ENCODE results near the gene VAC14. TPM values are rescaled to one million over a fixed set of nuclear protein-coding genes. Genes with fewer than 3 reads are reported as not detected.
"Not testable (repeated sequence)": the region's sequence is repeated elsewhere in the genome, so short reads cannot be mapped to it uniquely, and the experiment has no call there.

Gene VAC14
- total RNA-seq, 2 experiments from 2014 or later = 26.7 to 28.0 TPM

DNA sequence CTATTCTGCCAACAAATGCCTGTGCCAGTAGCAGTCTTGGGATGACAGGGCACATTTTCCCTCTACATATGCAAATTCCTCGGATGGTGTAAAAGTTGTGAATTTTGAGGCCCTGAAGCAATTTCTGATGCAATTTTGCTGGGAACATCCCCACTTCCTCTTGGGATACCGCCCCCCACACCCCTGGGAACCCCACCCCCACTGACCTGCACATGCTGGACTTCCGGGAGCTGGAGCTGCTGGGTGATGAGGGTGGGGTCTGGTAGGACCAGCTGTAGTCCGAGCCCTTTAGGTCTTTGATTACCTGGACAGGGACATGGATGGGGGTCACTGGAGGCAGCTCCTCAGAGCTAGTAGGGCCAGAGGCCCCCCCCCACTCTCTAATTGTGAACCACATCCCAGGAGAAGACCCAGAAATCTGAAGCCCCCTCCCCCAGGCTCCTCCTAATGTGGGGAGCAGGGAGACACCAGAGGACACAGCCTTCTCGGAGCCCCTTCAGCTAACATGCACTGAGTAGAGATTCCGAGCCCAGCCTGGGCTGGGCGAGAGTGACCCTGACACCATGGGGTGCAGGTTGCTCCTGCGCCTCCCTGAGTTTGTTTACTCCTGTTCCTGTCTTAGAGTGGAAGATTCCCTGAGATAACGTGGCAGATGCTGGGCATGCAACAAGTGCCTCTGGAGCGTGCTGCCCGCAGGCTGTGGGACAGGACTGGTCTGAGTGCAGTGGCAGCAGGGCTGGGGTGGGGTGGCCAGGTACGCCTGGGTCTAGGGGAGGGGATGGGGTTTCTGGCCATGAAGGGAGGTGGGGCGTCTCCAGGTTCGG is 124.1 kb downstream of the VAC14 start:
- no peak for DNase-seq
- H3K4me1 Mint-ChIP-seq = peaks cover 7% of the 10 kb centered on the region
- ChIA-PET POLR2A (interaction anchor here (1.2 kb wide), 1 partner anchor 72 kb away, joined by 3 read pairs; no protein-coding TSS in a partner anchor), CTCF (interaction anchor here (1.9 kb wide), 1 partner anchor 94 kb away, joined by 7 read pairs; no protein-coding TSS in a partner anchor)
- no peaks in the 10 kb centered on the region for H3K9me3 Mint-ChIP-seq
- no peak overlapping the region for H3K4me3 Mint-ChIP-seq
- H3K27me3 Mint-ChIP-seq = peaks cover 3% of the 10 kb centered on the region
- H3K27ac Mint-ChIP-seq = no peak overlapping the region
- H3K36me3 Mint-ChIP-seq (ENCODE audit: low read depth) = no peaks in the 10 kb centered on the region

DNA sequence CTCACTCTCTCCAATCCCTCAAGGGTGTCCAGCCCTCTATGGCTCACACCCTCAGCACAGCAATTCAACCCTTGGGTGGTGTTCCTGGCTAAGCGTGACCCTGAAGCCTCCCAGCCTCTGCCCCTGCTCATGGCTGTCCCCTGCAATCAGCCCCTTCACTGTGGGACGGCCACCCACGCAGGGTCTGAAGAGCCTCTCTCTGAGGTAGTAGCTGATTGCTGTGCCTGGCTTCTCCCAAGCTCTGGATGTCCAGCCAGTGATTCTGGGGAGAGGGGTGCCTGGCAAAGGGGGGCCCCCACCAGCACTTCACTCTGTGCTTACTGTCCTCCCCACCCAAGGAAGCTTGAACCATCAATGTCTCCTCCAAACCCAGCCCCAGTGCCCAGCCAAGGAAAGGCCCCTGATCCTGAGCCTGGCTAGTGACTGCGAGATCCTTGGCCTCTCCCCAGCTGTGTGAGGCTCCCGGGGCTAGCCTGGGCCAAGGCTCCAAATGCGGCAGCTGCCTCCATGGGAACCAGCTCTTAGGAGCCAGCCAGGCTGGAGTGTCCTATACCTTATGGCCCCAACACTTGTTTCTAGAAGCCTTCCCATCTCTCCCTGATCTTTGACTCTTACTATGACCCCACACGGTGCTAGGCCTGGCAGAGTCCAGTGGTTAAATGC is 125.0 kb downstream of the VAC14 start:
- no peak overlapping the region for H3K4me3 Mint-ChIP-seq
- no peak for DNase-seq
- H3K27me3 Mint-ChIP-seq = peaks cover 3% of the 10 kb centered on the region
- H3K27ac Mint-ChIP-seq = no peak overlapping the region
- H3K9me3 Mint-ChIP-seq = no peaks in the 10 kb centered on the region
- ChIA-PET CTCF (interaction anchor here (1.9 kb wide), 1 partner anchor 95 kb away, joined by 7 read pairs; no protein-coding TSS in a partner anchor), POLR2A (interaction anchor here (1.2 kb wide), 1 partner anchor 73 kb away, joined by 3 read pairs; no protein-coding TSS in a partner anchor)
- no peaks in the 10 kb centered on the region for H3K36me3 Mint-ChIP-seq (ENCODE audit: low read depth)
- H3K4me1 Mint-ChIP-seq = peaks cover 7% of the 10 kb centered on the region

DNA sequence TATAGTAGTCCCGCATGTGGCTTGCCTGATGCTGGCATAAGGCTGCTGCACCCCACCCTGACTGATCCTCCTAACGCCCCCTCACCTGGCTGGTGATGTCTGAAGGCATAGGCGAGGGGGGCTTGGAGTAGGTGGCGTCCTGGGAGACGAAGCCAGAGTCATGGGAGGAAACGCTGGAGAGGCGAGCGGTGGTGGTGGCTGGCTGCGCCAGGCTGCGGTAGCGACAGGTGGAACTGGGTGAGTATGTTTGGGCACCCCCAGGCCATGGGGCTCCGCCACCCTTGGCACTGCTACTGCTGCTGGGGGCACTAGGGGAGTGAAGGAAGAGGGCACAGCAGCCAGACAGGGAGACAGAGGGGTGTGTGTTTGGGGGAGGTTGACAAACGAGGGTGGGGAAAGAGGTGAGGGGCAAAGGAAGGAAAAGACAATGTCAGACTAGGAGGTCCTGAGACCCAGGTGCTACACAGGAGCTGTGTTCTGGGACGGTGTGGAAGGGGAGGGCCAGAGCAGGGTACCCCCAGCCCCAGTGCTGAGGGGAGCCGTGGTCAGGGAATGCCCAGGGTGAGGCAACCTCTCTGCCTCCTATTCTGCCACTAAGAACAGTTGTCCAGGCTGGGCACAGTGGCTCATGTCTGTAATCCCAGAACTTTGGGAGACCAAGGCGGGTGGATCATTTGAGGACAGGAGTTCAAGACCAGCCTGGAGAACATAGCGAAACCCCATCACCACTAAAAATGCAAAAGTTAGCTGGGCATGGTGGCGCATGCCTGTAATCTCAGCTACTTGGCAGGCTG is 126.5 kb downstream of the VAC14 start:
- Mint-ChIP-seq H3K27me3 (peaks cover 3% of the 10 kb centered on the region), H3K36me3 (ENCODE audit: low read depth) (no peaks in the 10 kb centered on the region), H3K4me3 (no peak overlapping the region), H3K9me3 (no peaks in the 10 kb centered on the region), H3K4me1 (peaks cover 5% of the 10 kb centered on the region), H3K27ac (no peak overlapping the region)
- ChIA-PET POLR2A (no interaction called here), CTCF (interaction anchor here (2.0 kb wide), 1 partner anchor 97 kb away, joined by 7 read pairs; no protein-coding TSS in a partner anchor)
- no peak for DNase-seq

DNA sequence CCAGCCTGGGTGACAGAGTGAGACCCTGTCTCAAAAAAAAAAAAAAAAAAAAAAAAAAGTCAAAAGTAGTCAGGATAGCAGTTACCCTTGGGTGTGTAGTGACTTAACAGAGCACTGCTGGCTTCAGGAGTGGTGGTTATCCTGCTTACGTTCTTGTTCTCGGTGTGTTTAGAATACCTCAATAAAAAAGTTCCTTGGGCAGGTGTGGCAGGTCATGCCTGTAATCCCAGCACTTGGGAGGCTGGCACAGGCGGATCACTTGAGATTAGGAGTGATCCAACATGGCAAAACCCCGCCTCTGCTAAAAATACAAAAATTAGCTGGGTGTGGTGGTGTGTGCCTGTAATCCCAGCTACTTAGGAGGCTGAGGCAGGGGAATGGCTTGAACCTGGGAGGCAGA is 130.0 kb downstream of the VAC14 start:
- H3K4me1 Mint-ChIP-seq; H3K27me3 Mint-ChIP-seq; H3K36me3 Mint-ChIP-seq (ENCODE audit: low read depth); H3K9me3 Mint-ChIP-seq; H3K4me3 Mint-ChIP-seq; DNase-seq; CTCF ChIA-PET; POLR2A ChIA-PET; H3K27ac Mint-ChIP-seq: not testable (repeated sequence)

DNA sequence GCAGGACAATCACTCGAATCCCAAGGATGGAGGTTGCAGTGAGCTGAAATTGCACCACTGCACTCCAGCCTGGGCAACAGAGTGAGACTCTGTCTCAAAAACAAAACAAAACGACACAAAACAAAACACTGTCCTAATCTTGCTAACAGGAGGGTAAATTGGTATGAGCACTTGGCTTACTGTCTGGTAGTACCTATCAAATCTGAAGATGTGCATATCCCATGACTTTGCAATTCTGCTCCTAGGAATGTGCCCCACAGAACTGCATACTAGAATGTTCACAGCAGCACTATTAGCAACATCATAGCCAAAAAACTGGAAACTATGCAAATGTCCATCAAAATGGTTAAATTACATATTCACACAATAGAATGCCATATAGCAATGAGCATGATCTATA is 130.8 kb downstream of the VAC14 start:
- Mint-ChIP-seq H3K9me3 (no peaks in the 10 kb centered on the region), H3K4me1 (no peaks in the 10 kb centered on the region), H3K4me3 (no peak overlapping the region), H3K27ac (no peak overlapping the region), H3K36me3 (ENCODE audit: low read depth) (no peaks in the 10 kb centered on the region), H3K27me3 (peaks cover 3% of the 10 kb centered on the region)
- DNase-seq = no peak
- ChIA-PET CTCF (no interaction called here), POLR2A (no interaction called here)

DNA sequence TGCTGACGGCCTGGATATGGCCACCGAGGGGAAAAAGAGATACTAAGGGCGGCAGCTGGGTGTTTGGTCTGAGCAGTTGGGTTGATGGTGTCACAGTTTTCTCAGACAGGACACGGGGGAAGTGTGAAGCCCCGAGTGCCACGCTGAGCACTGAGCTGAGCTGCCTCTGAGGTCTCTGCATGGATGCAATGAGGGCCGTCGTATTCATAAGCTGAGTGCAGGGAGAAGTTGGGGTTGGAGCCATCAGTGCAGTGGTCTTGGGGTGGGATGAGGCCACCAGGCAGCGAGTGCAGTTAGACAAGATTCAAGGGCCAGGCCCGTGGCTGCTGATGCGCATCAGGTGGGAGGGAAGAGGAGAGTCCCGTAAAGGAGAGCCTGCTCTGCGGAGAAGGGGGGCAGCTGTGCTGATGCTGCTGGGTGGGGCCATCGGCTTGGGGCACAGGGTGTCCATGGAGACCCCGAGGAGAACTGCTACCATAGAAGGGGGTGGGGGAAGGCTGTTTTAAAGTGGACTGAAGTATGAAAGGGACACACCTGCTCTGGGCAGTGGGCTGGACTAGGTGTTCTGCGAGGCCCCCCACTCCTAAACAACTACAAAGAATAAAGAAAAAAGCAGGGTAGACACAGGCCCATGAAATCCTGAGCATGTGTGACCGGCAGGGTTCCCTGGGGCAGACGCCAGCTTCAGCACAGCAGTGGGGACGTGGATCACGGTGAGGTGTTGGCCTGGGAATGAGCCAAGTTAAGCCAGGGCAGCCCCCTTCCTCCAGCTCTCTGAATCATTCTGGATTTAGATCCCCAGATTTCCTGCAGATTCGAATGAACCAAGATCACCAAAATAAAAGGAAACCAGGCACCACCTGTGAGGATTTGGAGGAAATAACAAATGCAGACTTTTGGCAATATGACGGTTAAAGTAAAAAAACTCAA is 134.9 kb downstream of the VAC14 start:
- no peaks in the 10 kb centered on the region for H3K36me3 Mint-ChIP-seq (ENCODE audit: low read depth)
- H3K27ac Mint-ChIP-seq = no peak overlapping the region
- H3K4me3 Mint-ChIP-seq = no peak overlapping the region
- no peaks in the 10 kb centered on the region for H3K4me1 Mint-ChIP-seq
- ChIA-PET CTCF (interaction anchor here (0.9 to 2.6 kb wide), 2 partner anchors 12 to 105 kb away, joined by 5 to 8 read pairs; no protein-coding TSS in a partner anchor), POLR2A (interaction anchor here (0.6 kb wide), 1 partner anchor 105 kb away, joined by 3 read pairs; no protein-coding TSS in a partner anchor)
- H3K9me3 Mint-ChIP-seq = no peaks in the 10 kb centered on the region
- no peak for DNase-seq
- no peaks in the 10 kb centered on the region for H3K27me3 Mint-ChIP-seq

DNA sequence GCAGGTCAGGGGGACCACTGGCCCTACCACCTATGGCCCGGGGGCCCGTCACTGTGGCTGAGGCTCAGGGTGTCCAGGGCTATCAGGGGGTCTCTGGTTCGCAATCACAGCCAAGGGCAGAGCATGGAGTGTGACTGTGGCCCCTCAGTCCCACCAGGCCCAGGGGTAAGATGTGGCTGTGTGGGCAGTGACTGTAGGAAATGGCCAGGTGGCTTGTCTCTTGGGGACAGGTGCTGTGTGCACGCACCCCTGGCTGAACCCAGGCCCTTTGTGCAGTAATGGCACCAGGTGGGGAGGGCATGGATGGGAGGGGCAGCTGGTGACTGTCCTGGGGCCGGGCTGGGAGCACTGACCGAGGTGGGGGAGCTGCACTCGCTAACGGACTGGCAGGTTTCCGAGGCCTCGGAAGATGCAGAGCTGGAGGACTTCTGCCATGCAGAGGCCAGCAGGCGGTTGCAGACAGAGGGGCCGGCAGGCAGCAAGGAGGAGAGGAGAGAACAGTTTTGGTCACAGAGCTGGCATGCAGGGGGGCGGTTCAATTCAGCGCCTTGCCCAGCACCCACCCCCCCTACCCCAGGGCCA is 135.8 kb downstream of the VAC14 start:
- POLR2A ChIA-PET = no interaction called here
- no peaks in the 10 kb centered on the region for H3K36me3 Mint-ChIP-seq (ENCODE audit: low read depth)
- no peak for DNase-seq
- no peaks in the 10 kb centered on the region for H3K9me3 Mint-ChIP-seq
- H3K4me1 Mint-ChIP-seq = peaks cover 3% of the 10 kb centered on the region
- H3K4me3 Mint-ChIP-seq = no peak overlapping the region
- H3K27ac Mint-ChIP-seq = no peak overlapping the region
- CTCF ChIA-PET = no interaction called here
- no peaks in the 10 kb centered on the region for H3K27me3 Mint-ChIP-seq

DNA sequence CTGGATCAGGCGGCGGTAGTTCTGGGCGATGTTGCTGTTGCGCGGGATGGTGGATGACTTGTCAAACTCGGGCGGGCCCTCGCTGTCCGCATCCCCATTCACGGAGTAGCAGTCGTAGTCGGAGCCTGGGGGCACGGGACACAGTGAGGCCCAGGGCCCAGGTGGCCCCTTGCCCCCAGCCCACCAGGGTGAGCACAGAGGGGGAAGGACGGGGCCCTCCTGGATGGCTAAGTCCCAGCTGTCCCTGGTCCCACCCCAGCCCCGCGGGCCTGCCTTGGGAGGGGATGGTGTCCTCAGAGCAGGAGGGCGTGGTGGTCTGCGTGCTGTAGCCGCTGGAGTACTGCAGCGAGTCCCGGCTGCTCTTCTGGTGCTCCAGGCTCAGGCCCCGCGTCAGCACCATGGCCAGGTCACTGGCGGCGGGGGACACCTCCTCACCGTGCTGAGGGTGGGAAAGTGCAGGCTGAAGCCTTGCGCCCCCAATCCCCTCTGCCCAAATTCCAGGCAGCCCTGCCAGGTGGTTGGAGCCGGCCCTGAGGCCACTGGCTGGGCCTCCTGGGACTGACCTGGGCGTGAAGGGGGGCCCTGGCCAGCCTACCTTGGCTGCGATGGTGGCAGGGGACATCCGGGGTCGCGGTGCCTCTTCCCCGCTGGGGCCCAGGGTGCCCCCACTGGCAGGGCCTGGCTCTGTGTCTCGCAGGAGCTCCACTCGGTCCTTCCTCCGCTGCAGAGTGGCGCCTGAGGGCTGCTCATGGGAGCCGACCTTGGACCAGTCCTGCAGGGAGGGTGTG is 136.4 kb downstream of the VAC14 start:
- peaks cover 3% of the 10 kb centered on the region for H3K4me1 Mint-ChIP-seq
- no peak overlapping the region for H3K27ac Mint-ChIP-seq
- no peak overlapping the region for H3K4me3 Mint-ChIP-seq
- H3K27me3 Mint-ChIP-seq = no peaks in the 10 kb centered on the region
- ChIA-PET CTCF (no interaction called here), POLR2A (no interaction called here)
- no peaks in the 10 kb centered on the region for H3K9me3 Mint-ChIP-seq
- DNase-seq = no peak
- no peaks in the 10 kb centered on the region for H3K36me3 Mint-ChIP-seq (ENCODE audit: low read depth)

DNA sequence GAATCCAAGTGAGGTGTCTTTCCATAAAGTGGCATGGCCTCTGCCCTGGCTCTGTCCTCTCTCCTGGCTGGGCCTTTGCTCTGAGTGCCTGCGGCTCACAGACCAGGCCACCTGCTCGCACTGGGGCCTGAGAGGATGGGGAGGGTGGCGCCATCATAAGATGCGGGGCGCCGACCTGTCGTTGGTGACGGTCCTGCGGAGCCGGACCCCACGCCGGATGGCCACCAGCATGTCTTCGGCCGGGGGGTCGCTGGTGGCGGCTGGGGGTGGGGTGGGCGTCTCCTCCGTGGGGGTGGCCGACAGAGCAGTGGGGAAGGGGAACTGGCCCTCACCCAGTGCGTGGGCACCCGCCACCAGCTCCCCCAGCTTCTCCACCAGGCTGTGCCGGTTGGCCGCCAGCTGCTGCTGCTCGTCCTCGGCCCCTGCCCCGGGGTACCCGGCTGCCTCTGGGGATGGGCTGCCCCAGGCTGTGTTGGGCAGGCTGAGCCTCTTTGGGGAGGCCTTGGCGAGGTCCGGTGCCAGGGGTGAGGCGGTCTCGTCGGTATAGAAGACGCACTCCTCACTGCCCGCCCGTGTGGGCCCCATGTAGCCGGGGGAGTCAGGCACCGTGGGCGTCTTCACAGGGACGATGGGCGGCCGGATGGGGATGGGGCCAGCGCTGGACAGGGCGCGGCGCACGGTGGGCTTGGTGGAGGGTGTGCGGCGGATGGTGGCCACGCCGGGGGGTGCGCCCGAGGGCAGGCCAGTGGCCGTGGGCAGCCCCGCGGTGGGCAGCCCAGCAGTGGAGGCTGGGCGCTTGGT is 137.2 kb downstream of the VAC14 start:
- ChIA-PET CTCF (no interaction called here), POLR2A (no interaction called here)
- no peak for DNase-seq
- Mint-ChIP-seq H3K27me3 (no peaks in the 10 kb centered on the region), H3K27ac (no peak overlapping the region), H3K4me1 (peaks cover 3% of the 10 kb centered on the region), H3K36me3 (ENCODE audit: low read depth) (no peaks in the 10 kb centered on the region), H3K4me3 (no peak overlapping the region), H3K9me3 (no peaks in the 10 kb centered on the region)

DNA sequence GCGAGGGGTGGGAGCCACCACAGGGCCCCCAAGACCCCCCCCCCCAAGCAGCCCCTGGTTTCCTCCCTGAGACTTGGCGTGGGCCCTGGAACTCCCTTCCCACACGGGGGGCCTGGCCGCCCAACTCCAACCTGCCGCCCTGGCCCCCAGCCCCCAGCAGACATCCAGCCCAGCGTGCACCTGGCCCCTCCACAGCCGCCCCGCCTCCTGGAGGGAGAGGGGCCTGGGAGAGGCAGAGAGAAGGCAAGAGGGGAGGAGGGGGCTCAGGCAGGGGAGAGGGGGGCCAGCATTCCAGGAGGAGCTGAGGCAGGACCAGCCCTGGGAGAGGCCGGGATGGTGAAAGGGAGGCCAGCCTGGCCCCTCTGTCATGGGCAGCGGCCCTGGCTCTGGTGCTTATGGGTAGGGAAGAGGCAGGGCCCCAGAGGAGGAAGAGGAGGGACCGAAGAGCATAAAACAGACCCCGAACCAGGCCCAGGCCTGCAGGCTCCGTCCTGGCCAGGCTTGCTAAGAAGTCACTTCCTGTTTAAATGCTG is 137.9 kb downstream of the VAC14 start:
- no peaks in the 10 kb centered on the region for H3K9me3 Mint-ChIP-seq
- H3K27me3 Mint-ChIP-seq = no peaks in the 10 kb centered on the region
- CTCF ChIA-PET = no interaction called here
- H3K36me3 Mint-ChIP-seq (ENCODE audit: low read depth) = no peaks in the 10 kb centered on the region
- no peak overlapping the region for H3K27ac Mint-ChIP-seq
- H3K4me3 Mint-ChIP-seq = no peak overlapping the region
- no peak for DNase-seq
- POLR2A ChIA-PET = no interaction called here
- H3K4me1 Mint-ChIP-seq = peaks cover 3% of the 10 kb centered on the region
